HepG2 (cell line): ENCODE data around the gene EPB41L2. TPM values are rescaled to one million over a fixed set of nuclear protein-coding genes. Genes with fewer than 3 reads are reported as not detected.

Experiments used
- ARNTL ChIP-seq: sonication (generic); formaldehyde crosslinking; IDR thresholded peaks from 2 replicates; pipeline ENCODE4 v1.4.0; 2020; ENCODE audit warnings: mild to moderate bottlenecking, missing genetic modification reagents
- ATF1 ChIP-seq: IDR thresholded peaks from 2 replicates; pipeline ENCODE4 v1.6.1; 2016; ENCODE audit warnings: mild to moderate bottlenecking, control low read depth
- BCL6 ChIP-seq: IDR thresholded peaks from 2 replicates; pipeline ENCODE4 v1.6.1; 2016; ENCODE audit warnings: missing genetic modification reagents, missing compliant biosample characterization
- CBX1 ChIP-seq: IDR thresholded peaks from one replicate; pipeline ENCODE4 v1.6.1; 2016; ENCODE audit warnings: antibody characterized with exemption, low read depth
- GFI1 ChIP-seq: sonication (generic); formaldehyde crosslinking; IDR thresholded peaks from 2 replicates; pipeline ENCODE4 v1.5.0; 2020; ENCODE audit warnings: missing genetic modification reagents, mild to moderate bottlenecking, borderline replicate concordance
- IRF2 ChIP-seq: IDR thresholded peaks from 2 replicates; pipeline ENCODE4 v1.6.1; 2018; ENCODE audit warnings: missing genetic modification reagents, missing compliant biosample characterization
- MTF1 ChIP-seq: sonication (generic); formaldehyde crosslinking; IDR thresholded peaks from 2 replicates; pipeline ENCODE4 v1.5.0; 2020; ENCODE audit warnings: missing genetic modification reagents
- SYNCRIP ChIP-seq: fragments of 200-400 bp; formaldehyde crosslinking; IDR thresholded peaks from 2 replicates; pipeline ENCODE4 v1.6.1; 2018; ENCODE audit warnings: mild to moderate bottlenecking, low read depth, low read length; ENCODE audit not compliant: insufficient read depth
- TMF1 ChIP-seq: sonication (generic); formaldehyde crosslinking; IDR thresholded peaks from 2 replicates; pipeline ENCODE4 v1.8.1; 2022; ENCODE audit warnings: low read depth, missing genetic modification reagents
- ZNF143 ChIP-seq: sonication (generic); formaldehyde crosslinking; IDR thresholded peaks from 2 replicates; pipeline ENCODE4 v1.4.0; 2020; ENCODE audit warnings: missing genetic modification reagents
- ZNF160 ChIP-seq: sonication (generic); formaldehyde crosslinking; IDR thresholded peaks from 2 replicates; pipeline ENCODE4 v1.8.0; 2022; ENCODE audit warnings: mild to moderate bottlenecking, inconsistent platforms, missing genetic modification reagents
- ZNF207 ChIP-seq: fragments of 450-650 bp; IDR thresholded peaks from 2 replicates; pipeline ENCODE4 v1.6.1; 2016; ENCODE audit warnings: antibody characterized with exemption, borderline replicate concordance
- ZNF317 ChIP-seq: sonication (generic); formaldehyde crosslinking; IDR thresholded peaks from 2 replicates; pipeline ENCODE4 v1.5.0; 2020; ENCODE audit warnings: mild to moderate bottlenecking, missing genetic modification reagents
- ZNF430 ChIP-seq: sonication (generic); formaldehyde crosslinking; IDR thresholded peaks from 2 replicates; pipeline ENCODE4 v1.9.0; 2021; ENCODE audit warnings: mild to moderate bottlenecking, missing genetic modification reagents
- ZNF44 ChIP-seq: sonication (generic); formaldehyde crosslinking; IDR thresholded peaks from 2 replicates; pipeline ENCODE4 v1.5.1; 2020; ENCODE audit warnings: mild to moderate bottlenecking, missing genetic modification reagents
- ZNF441 ChIP-seq: sonication (generic); formaldehyde crosslinking; IDR thresholded peaks from 2 replicates; pipeline ENCODE4 v1.7.0; 2021; ENCODE audit warnings: missing genetic modification reagents, borderline replicate concordance
- ZNF605 ChIP-seq: sonication (generic); formaldehyde crosslinking; IDR thresholded peaks from 2 replicates; pipeline ENCODE4 v1.8.0; 2022; ENCODE audit warnings: mild to moderate bottlenecking, missing genetic modification reagents
- ZNF619 ChIP-seq: sonication (generic); formaldehyde crosslinking; IDR thresholded peaks from 2 replicates; pipeline ENCODE4 v1.4.0; 2020; ENCODE audit warnings: mild to moderate bottlenecking, missing genetic modification reagents
- ZNF672 ChIP-seq: sonication (generic); formaldehyde crosslinking; IDR thresholded peaks from 2 replicates; pipeline ENCODE4 v1.8.1; 2022; ENCODE audit warnings: missing genetic modification reagents
- ZNF709 ChIP-seq: sonication (generic); formaldehyde crosslinking; IDR thresholded peaks from 2 replicates; pipeline ENCODE4 v1.5.0; 2020; ENCODE audit warnings: mild to moderate bottlenecking, missing genetic modification reagents
- ZNF83 ChIP-seq: sonication (generic); formaldehyde crosslinking; IDR thresholded peaks from 2 replicates; pipeline ENCODE4 v1.4.0; 2020; ENCODE audit warnings: missing genetic modification reagents, mild to moderate bottlenecking, borderline replicate concordance
- polyA plus RNA-seq, 8 experiments: library from polyadenylated mRNA; depleted of rRNA in 3 of 8; stranded (reverse) in 7 of 8; unstranded in 1 of 8; fragments of >200 nt; fragmentation: Illumina TruSeq in 4 of 8; extraction: Trizol in 4 of 8; gene quantifications; 2 replicates each; pipeline versions ENCODE4 v1.2.1 to v1.2.3, GENCODE V29; 2011 to 2016; ENCODE audit warnings: low read depth in 4 of 8, missing spikeins in 1 of 8, mixed read lengths in 1 of 8; ENCODE audit not compliant: insufficient read depth in 1 of 8
- total RNA-seq, 5 experiments: library from RNA; depleted of rRNA; stranded (reverse); fragments of >200 nt; fragmentation: Illumina TruSeq; extraction: Trizol; gene quantifications; 2 replicates each; pipeline ENCODE4 v1.2.3, GENCODE V29; 2016; ENCODE audit warnings: low read depth in 1 of 5
- TF ChIP-seq, protein P1 (sequence below): fragments of 450-650 bp; IDR thresholded peaks from 2 replicates; pipeline ENCODE4 v1.6.1; 2017; ENCODE audit warnings: mild to moderate bottlenecking
- TF ChIP-seq, protein P2 (sequence below), 2 experiments: sonication (generic) in 1 of 2; formaldehyde crosslinking in 1 of 2; IDR thresholded peaks; 2 replicates each; pipeline versions ENCODE4 v1.6.1 to v1.9.0; 2014 to 2022; ENCODE audit warnings: antibody characterized with exemption in 1 of 2, borderline replicate concordance in 1 of 2, inconsistent platforms in 1 of 2, low read depth in 1 of 2, missing genetic modification reagents in 1 of 2

The EPB41L2 gene
- total and polyA plus RNA-seq, 2 of the 13 experiments (the other 11 are each of a cell fraction or from before 2014, with no cell fraction given): 41.7 to 56.4 TPM

GRCh38 chr6:131063764-131064272 is 773 bp upstream of the EPB41L2 start (continued):
- TF ChIP-seq SYNCRIP (no peak), ZNF160 (CRISPR knock-in tag) (no peak), MTF1 (CRISPR knock-in tag) (no peak), ZNF441 (CRISPR knock-in tag) (peak; percentile 33; the same call in 1 of the 2 replicates), ZNF430 (CRISPR knock-in tag) (no peak), ZNF709 (peak; percentile 51; the same call in 1 of the 2 replicates), ZNF207 (no peak), ATF1 (CRISPR knock-in tag) (no peak), GFI1 (CRISPR knock-in tag) (0 out of 2 replicates have a peak, but pooled peaks have one; percentile 20), IRF2 (CRISPR knock-in tag) (peak; percentile 10), ZNF44 (CRISPR knock-in tag) (no peak), ZNF619 (no peak), ZNF143 (CRISPR knock-in tag) (no peak), ZNF672 (CRISPR knock-in tag) (no peak), ARNTL (CRISPR knock-in tag) (no peak; the same call in none of the 2 replicates), TMF1 (CRISPR knock-in tag) (no peak), ZNF317 (no peak), BCL6 (no peak), ZNF605 (CRISPR knock-in tag) (no peak), CBX1 (no peak), ZNF83 (CRISPR knock-in tag) (no peak)
- TF ChIP-seq, protein P1, sequence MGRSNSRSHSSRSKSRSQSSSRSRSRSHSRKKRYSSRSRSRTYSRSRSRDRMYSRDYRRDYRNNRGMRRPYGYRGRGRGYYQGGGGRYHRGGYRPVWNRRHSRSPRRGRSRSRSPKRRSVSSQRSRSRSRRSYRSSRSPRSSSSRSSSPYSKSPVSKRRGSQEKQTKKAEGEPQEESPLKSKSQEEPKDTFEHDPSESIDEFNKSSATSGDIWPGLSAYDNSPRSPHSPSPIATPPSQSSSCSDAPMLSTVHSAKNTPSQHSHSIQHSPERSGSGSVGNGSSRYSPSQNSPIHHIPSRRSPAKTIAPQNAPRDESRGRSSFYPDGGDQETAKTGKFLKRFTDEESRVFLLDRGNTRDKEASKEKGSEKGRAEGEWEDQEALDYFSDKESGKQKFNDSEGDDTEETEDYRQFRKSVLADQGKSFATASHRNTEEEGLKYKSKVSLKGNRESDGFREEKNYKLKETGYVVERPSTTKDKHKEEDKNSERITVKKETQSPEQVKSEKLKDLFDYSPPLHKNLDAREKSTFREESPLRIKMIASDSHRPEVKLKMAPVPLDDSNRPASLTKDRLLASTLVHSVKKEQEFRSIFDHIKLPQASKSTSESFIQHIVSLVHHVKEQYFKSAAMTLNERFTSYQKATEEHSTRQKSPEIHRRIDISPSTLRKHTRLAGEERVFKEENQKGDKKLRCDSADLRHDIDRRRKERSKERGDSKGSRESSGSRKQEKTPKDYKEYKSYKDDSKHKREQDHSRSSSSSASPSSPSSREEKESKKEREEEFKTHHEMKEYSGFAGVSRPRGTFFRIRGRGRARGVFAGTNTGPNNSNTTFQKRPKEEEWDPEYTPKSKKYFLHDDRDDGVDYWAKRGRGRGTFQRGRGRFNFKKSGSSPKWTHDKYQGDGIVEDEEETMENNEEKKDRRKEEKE: no peak
- TF ChIP-seq, protein P2, sequence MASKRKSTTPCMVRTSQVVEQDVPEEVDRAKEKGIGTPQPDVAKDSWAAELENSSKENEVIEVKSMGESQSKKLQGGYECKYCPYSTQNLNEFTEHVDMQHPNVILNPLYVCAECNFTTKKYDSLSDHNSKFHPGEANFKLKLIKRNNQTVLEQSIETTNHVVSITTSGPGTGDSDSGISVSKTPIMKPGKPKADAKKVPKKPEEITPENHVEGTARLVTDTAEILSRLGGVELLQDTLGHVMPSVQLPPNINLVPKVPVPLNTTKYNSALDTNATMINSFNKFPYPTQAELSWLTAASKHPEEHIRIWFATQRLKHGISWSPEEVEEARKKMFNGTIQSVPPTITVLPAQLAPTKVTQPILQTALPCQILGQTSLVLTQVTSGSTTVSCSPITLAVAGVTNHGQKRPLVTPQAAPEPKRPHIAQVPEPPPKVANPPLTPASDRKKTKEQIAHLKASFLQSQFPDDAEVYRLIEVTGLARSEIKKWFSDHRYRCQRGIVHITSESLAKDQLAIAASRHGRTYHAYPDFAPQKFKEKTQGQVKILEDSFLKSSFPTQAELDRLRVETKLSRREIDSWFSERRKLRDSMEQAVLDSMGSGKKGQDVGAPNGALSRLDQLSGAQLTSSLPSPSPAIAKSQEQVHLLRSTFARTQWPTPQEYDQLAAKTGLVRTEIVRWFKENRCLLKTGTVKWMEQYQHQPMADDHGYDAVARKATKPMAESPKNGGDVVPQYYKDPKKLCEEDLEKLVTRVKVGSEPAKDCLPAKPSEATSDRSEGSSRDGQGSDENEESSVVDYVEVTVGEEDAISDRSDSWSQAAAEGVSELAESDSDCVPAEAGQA (IDR thresholded peaks at IDR 0.05; ENCODE audit: low read depth): no peak
- TF ChIP-seq, protein P2 (CRISPR knock-in tag; IDR thresholded peaks at IDR 0.05; ENCODE audit: borderline replicate concordance): no peak
